ENCODE measurements around the gene GRIN2C. TPM values are rescaled to one million over a fixed set of nuclear protein-coding genes. Genes with fewer than 3 reads are reported as not detected.
A peak's percentile ranks its signal among the peaks of the same experiment; 100 is the strongest.

Gene GRIN2C
- total RNA-seq, 2 donors from 2014 or later = 3.6 TPM; not detected in 1

- intact Hi-C loops (cut with DNase I) = no loop called here
- peaks cover 26% of the 10 kb centered on the region for H3K27me3 ChIP-seq (replicated peaks; ENCODE audit: insufficient read depth)
- no peak overlapping the region for H3K4me3 ChIP-seq
- WGBS = 93% methylated on average over 25 of the region's 25 CpGs
- no peaks in the 10 kb centered on the region for H3K36me3 ChIP-seq
- H3K9me3 ChIP-seq = no peaks in the 10 kb centered on the region
- no peak overlapping the region for H3K27ac ChIP-seq
- no peak for DNase-seq (ENCODE audit: low spot score)
- TF ChIP-seq POLR2A (IDR thresholded peaks at IDR 0.05) (no peak), CTCF (IDR thresholded peaks at IDR 0.05) (no peak), POLR2AphosphoS5 (IDR thresholded peaks at IDR 0.05) (no peak)
- peaks cover 8% of the 10 kb centered on the region for H3K4me1 ChIP-seq (replicated peaks)
These were observed 4.0 kb upstream of the GRIN2C start for GRCh38 chr17:74863420-74864296.

- Histone ChIP-seq H3K4me3 (no peak overlapping the region), H3K4me1 (replicated peaks) (peaks cover 8% of the 10 kb centered on the region), H3K36me3 (no peaks in the 10 kb centered on the region), H3K27ac (no peak overlapping the region), H3K27me3 (replicated peaks; ENCODE audit: insufficient read depth) (peaks cover 27% of the 10 kb centered on the region), H3K9me3 (no peaks in the 10 kb centered on the region)
- intact Hi-C loops (cut with DNase I) = no loop called here
- no peak for DNase-seq (ENCODE audit: low spot score)
- TF ChIP-seq POLR2AphosphoS5 (IDR thresholded peaks at IDR 0.05) (no peak), POLR2A (IDR thresholded peaks at IDR 0.05) (no peak), CTCF (IDR thresholded peaks at IDR 0.05) (no peak)
- WGBS = 91% methylated on average over 6 of the region's 6 CpGs
These were observed 3.2 kb upstream of the GRIN2C start for GRCh38 chr17:74862919-74863318.

- no peak for DNase-seq (ENCODE audit: low spot score)
- intact Hi-C loops (cut with DNase I) = no loop called here
- TF ChIP-seq CTCF (IDR thresholded peaks at IDR 0.05) = peak in 3 of 4 experiments; percentile 27 to 53 (median 38)
- TF ChIP-seq POLR2AphosphoS5 (IDR thresholded peaks at IDR 0.05) = no peak
- TF ChIP-seq POLR2A (IDR thresholded peaks at IDR 0.05) = no peak
- Histone ChIP-seq H3K9me3 (no peaks in the 10 kb centered on the region), H3K4me3 (no peak overlapping the region), H3K4me1 (replicated peaks) (peaks cover 8% of the 10 kb centered on the region), H3K36me3 (no peaks in the 10 kb centered on the region), H3K27ac (no peak overlapping the region), H3K27me3 (replicated peaks; ENCODE audit: insufficient read depth) (peaks cover 27% of the 10 kb centered on the region)
- 61% methylated on average over 25 of the region's 25 CpGs for WGBS
These were observed 2.6 kb upstream of the GRIN2C start for GRCh38 chr17:74862108-74862901.

- Histone ChIP-seq H3K4me3 (no peak overlapping the region), H3K36me3 (no peaks in the 10 kb centered on the region), H3K27me3 (replicated peaks; ENCODE audit: insufficient read depth) (peaks cover 27% of the 10 kb centered on the region), H3K4me1 (replicated peaks) (peaks cover 8% of the 10 kb centered on the region), H3K27ac (no peak overlapping the region), H3K9me3 (no peaks in the 10 kb centered on the region)
- 18% methylated on average over 9 of the region's 36 CpGs for WGBS
- TF ChIP-seq CTCF (IDR thresholded peaks at IDR 0.05) (no peak), POLR2A (IDR thresholded peaks at IDR 0.05) (no peak), POLR2AphosphoS5 (IDR thresholded peaks at IDR 0.05) (no peak)
- DNase-seq (ENCODE audit: low spot score) = no peak
- intact Hi-C loops (cut with DNase I) = no loop called here
These were observed 2.0 kb upstream of the GRIN2C start for GRCh38 chr17:74861662-74862107.

All from prostate gland (tissue), 2 donors.